Brain pericyte (primary cell): ENCODE data around the gene TCERG1L.
"Not testable (repeated sequence)": the region's sequence is repeated elsewhere in the genome, so short reads cannot be mapped to it uniquely, and the experiment has no call there.

ENCODE experiments used
- DNase-seq: peaks from one replicate; pipeline ENCODE4 v3.0.0-alpha.2; 2012; ENCODE audit warnings: low read depth, low spot score

Gene TCERG1L, protein sequence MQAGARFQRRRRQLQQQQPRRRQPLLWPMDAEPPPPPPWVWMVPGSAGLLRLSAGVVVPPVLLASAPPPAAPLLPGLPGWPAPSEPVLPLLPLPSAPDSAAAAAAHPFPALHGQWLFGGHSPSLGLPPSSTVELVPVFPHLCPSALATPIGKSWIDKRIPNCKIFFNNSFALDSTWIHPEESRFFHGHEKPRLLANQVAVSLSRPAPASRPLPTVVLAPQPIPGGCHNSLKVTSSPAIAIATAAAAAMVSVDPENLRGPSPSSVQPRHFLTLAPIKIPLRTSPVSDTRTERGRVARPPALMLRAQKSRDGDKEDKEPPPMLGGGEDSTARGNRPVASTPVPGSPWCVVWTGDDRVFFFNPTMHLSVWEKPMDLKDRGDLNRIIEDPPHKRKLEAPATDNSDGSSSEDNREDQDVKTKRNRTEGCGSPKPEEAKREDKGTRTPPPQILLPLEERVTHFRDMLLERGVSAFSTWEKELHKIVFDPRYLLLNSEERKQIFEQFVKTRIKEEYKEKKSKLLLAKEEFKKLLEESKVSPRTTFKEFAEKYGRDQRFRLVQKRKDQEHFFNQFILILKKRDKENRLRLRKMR

GRCh38 chr10:131311661-131312477 lies at the start of gene TCERG1L:
TCERG1L (minus strand) TSS chr10:131311721; CDS start chr10:131311635, 86 bp downstream.
- no peak for DNase-seq

DNA sequence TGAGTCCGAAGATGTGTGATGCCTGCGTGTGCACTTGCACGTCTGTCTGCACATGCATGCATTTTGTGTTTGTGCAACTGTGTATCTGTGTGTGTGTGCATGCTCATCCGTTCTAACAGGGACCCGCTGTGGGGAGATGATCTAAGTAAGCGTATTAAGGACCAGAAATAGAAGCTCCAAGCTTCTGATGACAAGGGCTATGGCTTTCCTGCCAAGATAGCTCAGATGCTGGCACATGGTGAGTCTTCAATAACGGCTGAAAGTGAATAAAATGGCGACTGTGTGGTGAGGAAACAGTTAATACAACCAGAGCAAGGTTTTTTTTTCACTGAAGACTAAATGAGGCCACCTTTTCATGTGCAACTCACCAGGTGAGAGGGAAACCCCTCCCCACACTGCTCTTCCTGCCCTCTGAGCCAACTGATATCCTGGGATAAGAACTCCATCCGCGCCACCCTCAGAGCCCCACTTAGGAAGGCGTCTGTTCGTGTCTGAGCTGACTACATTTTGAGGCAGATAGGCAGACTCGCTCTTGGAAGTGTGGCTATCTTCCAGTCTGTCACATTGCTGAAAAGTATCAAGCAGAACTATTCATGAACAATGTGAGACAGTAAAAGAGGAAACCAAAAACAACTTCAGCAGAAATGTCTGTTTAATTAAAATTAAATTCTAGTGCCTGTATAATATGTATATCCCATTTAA lies 47.4 kb upstream of the TCERG1L start:
- DNase-seq, result no peak

GRCh38 chr10:131356442-131356841 lies 44.9 kb upstream of the TCERG1L start:
- DNase-seq, result no peak

DNA sequence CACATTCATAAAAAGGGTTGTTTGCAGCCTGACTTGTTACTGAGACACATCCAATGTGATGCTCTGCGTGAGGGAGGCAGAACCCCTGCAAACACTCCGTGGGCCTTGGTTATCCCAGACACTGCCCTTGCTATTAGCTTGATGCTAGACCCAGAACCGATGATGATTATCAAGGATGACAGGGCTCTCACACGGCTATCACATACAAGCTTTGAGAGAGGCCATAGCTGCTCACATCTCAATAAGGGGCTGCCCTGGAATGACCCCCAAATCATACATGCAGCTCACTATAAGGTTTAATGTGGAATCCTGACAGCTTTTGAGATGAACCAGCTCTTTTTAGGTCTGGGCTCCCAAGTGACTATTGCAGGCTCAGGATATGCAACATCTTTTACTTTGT lies 44.4 kb upstream of the TCERG1L start:
- no peak for DNase-seq

- no peak for DNase-seq
Observed at GRCh38 chr10:131355056-131355455, 43.5 kb upstream of the TCERG1L start.

DNA sequence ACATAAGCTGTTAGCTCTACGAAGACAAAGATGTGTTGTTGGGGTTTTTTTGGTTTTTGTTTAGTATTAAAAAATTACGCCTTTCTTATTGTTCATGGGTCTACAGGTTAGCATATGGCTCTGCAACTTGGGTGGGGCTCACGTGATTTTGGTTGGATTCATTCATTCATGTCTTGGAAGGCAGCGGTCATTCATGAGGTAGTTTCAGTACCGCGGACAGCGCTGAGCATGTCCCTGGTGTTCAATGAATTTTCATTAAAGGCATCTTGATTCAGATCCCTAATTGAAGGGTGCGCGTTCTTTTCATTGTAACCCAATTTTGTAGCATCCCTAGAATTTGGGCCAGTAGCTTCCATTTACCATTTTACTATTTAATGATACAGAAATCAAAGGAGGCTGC lies 42.9 kb upstream of the TCERG1L start:
- no peak for DNase-seq

DNA sequence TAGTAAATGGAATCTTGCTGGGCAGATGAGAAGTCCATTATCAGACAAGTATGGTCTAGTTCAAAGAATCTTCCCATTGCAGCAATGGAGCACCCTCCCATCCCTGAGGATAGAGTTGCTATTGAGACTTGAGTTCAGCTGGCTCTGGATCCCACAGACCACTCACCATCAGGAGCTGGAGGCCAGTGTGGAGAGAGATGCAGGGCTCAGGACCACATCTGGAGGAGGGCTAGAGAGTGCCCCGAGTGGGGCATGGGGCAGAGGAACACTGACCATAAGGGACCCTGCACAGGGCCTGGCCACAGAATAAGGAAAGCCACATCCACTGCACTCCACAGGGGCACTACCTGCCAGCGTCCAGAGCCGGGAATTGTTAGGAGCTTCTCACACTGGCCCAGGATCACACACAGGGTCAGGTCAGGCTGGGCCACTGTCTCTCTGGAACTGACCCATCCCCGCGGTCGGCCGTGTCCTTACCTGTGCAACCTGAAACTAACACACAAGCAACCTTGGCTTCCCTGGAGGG lies 41.3 kb upstream of the TCERG1L start:
- DNase-seq, result no peak

- no peak for DNase-seq
Observed at GRCh38 chr10:131350660-131351059, 39.1 kb upstream of the TCERG1L start.

GRCh38 chr10:131350245-131350644 lies 38.7 kb upstream of the TCERG1L start:
- no peak for DNase-seq

DNA sequence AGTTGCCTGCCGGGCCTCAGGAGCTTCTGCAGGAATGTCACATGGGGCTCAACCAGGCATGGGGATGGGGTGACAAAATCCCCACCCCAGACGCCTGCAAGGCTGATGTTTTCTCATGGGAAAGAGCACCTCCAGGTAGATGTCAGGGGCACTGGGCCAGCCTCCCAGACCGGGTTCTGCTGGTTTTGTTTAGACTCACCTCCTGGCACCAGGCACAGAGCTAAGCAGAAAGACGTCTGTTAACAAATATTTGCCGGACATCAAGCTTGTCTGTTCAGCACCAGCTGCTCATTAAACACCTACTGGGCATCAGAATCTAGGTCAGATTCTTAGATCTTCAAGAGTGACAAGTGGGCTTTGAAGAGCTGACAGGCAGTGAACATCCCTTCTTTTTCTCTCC lies 34.9 kb upstream of the TCERG1L start:
- no peak for DNase-seq

DNA sequence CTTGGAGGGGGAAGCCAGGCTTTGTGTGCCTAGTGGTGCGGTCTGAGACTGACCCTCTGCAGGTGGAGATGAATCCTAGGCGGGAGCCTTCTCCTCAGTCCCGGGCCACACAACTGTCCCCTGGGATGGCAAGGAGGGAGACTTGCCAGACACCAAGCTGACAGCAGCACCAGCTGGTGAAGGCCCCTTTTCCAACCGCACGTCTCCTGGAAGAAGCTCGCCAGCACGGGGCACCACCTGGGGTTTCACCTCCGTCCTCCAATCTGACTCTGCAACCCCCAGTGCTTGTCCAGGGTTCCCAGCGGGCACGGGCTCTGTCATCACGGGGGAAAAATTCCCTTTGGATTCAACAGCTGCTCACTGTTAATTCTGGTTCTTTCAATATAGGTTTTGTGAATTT lies 34.2 kb upstream of the TCERG1L start:
- no peak for DNase-seq

- DNase-seq, result no peak
Observed at GRCh38 chr10:131344747-131345146, 33.2 kb upstream of the TCERG1L start.

GRCh38 chr10:131337741-131338140 lies 26.2 kb upstream of the TCERG1L start:
- DNase-seq, result no peak

DNA sequence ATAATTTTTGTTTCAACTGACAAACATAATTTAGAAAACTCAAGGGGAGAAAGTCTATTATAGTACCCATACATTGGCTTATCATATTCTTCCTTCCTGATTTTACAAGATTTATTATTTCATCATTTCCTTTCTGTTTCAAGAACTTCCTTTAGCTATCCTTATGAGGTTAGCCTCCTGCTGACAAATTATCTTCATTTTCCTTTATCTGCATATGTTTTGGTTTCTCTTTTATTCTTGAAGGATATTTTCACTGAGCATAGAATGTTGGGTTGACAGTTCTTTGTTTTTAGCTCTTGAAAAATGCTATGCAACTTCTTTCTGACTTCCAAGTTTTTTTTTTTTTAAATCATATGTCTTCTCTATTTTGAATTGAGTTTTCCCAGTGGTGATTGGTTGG lies 21.3 kb upstream of the TCERG1L start:
- DNase-seq, result no peak

DNA sequence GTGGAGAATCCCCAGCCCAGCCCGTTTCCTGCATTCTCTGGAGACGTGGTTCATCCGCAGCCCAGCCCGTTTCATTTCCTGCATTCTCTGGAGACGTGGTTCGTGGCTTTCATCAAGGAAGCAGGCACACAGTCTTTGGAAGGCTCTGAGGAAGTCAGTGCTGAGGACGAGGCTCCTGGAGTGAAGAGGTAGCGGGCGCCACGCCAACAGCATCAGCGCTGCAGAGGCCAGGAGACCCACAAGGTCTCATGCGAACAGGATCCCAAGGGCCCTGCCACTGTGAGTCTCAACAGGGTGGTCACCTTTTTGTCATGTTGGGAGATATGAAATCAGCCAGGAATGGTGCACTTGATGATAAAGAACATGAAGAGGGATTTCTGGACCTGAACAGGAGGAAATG lies 12.4 kb upstream of the TCERG1L start:
- no peak for DNase-seq

- DNase-seq, result no peak
Observed at GRCh38 chr10:131323025-131323424, 11.5 kb upstream of the TCERG1L start.

DNA sequence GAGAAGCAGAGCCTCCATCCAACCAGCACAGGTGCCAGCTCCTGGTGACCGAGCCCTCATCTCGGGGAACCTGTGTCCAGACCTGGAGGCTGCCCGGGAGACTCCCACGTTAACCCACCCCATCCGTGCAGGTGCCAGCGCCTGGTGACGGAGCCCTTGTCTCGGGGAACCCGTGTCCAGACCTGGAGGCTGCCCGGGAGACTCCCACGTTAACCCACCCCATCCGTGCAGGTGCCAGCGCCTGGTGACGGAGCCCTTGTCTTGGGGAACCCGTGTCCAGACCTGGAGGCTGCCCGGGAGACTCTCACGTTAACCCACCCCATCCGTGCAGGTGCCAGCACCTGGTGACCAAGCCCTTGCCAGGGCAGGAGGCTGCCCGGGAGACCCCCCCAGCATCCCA lies 11.1 kb upstream of the TCERG1L start:
- not testable (repeated sequence) for DNase-seq

DNA sequence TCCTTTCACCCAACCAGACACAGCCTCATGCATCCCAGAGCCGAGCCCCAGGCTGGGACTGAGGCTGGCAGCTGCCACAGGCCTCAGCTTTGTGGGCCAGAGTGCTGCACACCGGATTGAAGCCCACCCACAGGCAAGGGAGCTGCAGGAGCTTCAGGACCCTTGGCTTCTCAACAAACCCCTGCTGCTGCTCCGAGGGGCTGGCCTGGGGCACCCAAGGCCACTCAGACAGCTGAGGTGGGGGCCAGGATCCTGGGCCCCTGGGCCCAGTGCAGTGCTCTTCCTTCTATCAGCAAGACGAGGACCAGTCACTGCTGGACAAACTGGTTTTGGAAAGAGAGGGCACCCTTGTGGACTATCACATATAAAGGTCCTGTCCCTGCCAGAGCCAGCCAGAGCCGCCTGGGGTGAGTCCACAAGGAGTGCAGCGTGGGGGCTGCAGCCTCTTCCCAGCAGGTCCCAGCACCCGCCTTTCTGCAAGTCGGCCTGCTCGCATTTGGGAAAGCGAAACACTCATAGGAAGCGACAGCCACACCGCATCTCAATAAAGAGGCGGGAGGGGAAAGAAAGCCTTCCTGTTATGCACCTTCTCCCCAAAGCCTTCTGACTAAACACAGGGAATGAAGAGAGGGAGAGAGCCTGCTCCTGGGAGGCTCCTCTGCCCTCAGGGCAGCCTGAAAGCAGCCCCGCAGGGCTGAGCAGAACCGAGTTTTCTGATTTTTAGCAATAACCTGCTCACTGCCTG lies 9.5 kb upstream of the TCERG1L start:
- no peak for DNase-seq

DNA sequence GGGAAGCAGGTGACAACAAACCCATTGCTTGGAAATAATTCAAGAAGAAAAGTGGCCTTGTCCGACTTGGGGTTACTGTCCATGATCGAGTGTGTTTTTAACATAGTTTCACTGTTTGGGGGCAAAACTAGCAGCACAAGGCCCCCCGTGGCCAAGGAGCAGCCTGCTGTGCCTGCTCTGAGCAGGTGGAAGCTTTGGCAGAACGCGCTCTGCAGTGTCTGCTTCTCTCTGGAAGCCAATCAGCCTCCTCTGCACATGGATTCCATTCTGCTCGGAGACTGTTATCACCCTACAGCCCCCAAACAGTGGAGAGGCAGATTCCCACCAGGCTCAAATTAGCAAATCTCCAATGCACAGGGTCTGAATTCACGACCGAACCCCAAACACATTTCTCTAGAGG lies 7.3 kb upstream of the TCERG1L start:
- DNase-seq, result no peak

GRCh38 chr10:131318291-131318690 lies 6.8 kb upstream of the TCERG1L start:
- DNase-seq, result no peak
